HEK293 (cell line): Measurements from ENCODE around the gene GTF3C1.

Experiments
- CTCF ChIA-PET: fragments of 350-600 bp; formaldehyde crosslinking; extraction: SDS; loops from one replicate; lab custom pipeline; 2021; ENCODE audit warnings: antibody characterized with exemption; lab: Yijun Ruan, JAX
- POLR2A ChIA-PET: fragments of 300-600 bp; formaldehyde crosslinking; extraction: SDS; loops from one replicate; lab custom pipeline; 2020; ENCODE audit warnings: antibody characterized with exemption, inconsistent platforms; lab: Yijun Ruan, JAX
- H3K27ac ChIP-seq: fragments of 200-500 bp; sonication (Bioruptor generic); 2 replicates; pipeline ENCODE4 v1.5.1; 2014; ENCODE audit warnings: low read depth, low read length, control low read depth, inconsistent platforms; ENCODE audit errors: extremely low read depth
- H3K36me3 ChIP-seq, 2 experiments: fragments of 200-500 bp in 1 of 2; sonication (Bioruptor generic) in 1 of 2; 1 replicate in 1 of 2; 2 replicates in 1 of 2; pipeline ENCODE4 v1.5.1; 2014 to 2017; ENCODE audit warnings: inconsistent platforms in 2 of 2, low read length in 2 of 2; ENCODE audit not compliant: control insufficient read depth in 2 of 2, insufficient read depth in 1 of 2
- H3K4me1 ChIP-seq: fragments of 200-500 bp; sonication (Bioruptor generic); 2 replicates; pipeline ENCODE4 v1.5.1; 2014; ENCODE audit warnings: mild to moderate bottlenecking, low read length, inconsistent platforms; ENCODE audit not compliant: control insufficient read depth, insufficient read depth
- H3K4me3 ChIP-seq: 2 replicates; pipeline ENCODE4 v1.5.1; 2011; ENCODE audit warnings: low read depth, mild to moderate bottlenecking, control low read depth, low read length, moderate library complexity
- H3K9me3 ChIP-seq: fragments of 200-500 bp; sonication (Bioruptor generic); 2 replicates; pipeline ENCODE4 v1.5.1; 2014; ENCODE audit warnings: low read depth, low read length, inconsistent platforms; ENCODE audit not compliant: control insufficient read depth, insufficient read depth
- KLF16 ChIP-seq: fragments of 450-650 bp; formaldehyde crosslinking; IDR thresholded peaks from 2 replicates; pipeline ENCODE4 v1.5.1; 2017; ENCODE audit warnings: missing biosample characterization, missing genetic modification characterization
- KLF7 ChIP-seq: fragments of 450-650 bp; formaldehyde crosslinking; IDR thresholded peaks from 2 replicates; pipeline ENCODE4 v1.5.1; 2016; ENCODE audit warnings: missing biosample characterization, missing genetic modification characterization, borderline replicate concordance
- OSR2 ChIP-seq: fragments of 450-650 bp; formaldehyde crosslinking; IDR thresholded peaks from 2 replicates; pipeline ENCODE4 v1.5.1; 2016; ENCODE audit warnings: missing biosample characterization, missing genetic modification characterization
- SALL2 ChIP-seq: fragments of 450-650 bp; formaldehyde crosslinking; IDR thresholded peaks from 2 replicates; pipeline ENCODE4 v1.5.0; 2017; ENCODE audit warnings: missing biosample characterization, mild to moderate bottlenecking, missing genetic modification characterization, borderline replicate concordance
- SCRT2 ChIP-seq: fragments of 450-650 bp; formaldehyde crosslinking; IDR thresholded peaks from 2 replicates; pipeline ENCODE4 v1.5.1; 2016; ENCODE audit warnings: missing biosample characterization, missing genetic modification characterization
- SP3 ChIP-seq: fragments of 450-650 bp; formaldehyde crosslinking; IDR thresholded peaks from 2 replicates; pipeline ENCODE4 v1.5.1; 2016; ENCODE audit warnings: missing biosample characterization, missing genetic modification characterization
- TCF7L2 ChIP-seq: IDR thresholded peaks from 2 replicates; pipeline ENCODE4 v1.6.1; 2011; ENCODE audit warnings: low read depth, mild to moderate bottlenecking, inconsistent platforms, low read length, moderate library complexity, borderline replicate concordance
- YY1 ChIP-seq: fragments of 450-650 bp; formaldehyde crosslinking; IDR thresholded peaks from 2 replicates; pipeline ENCODE4 v1.5.1; 2018; ENCODE audit warnings: missing biosample characterization, missing genetic modification characterization
- ZBTB21 ChIP-seq: fragments of 450-650 bp; formaldehyde crosslinking; IDR thresholded peaks from 2 replicates; pipeline ENCODE4 v1.5.1; 2017; ENCODE audit warnings: missing biosample characterization, missing genetic modification characterization
- ZBTB8A ChIP-seq: fragments of 450-650 bp; formaldehyde crosslinking; IDR thresholded peaks from 2 replicates; pipeline ENCODE4 v1.5.1; 2016; ENCODE audit warnings: missing biosample characterization, missing genetic modification characterization
- ZNF121 ChIP-seq: fragments of 450-650 bp; formaldehyde crosslinking; IDR thresholded peaks from 2 replicates; pipeline ENCODE4 v1.5.1; 2016; ENCODE audit warnings: missing biosample characterization, missing genetic modification characterization
- ZNF48 ChIP-seq: fragments of 450-650 bp; formaldehyde crosslinking; IDR thresholded peaks from 2 replicates; pipeline ENCODE4 v1.5.1; 2016; ENCODE audit warnings: missing biosample characterization, missing genetic modification characterization
- ZNF530 ChIP-seq: fragments of 450-650 bp; formaldehyde crosslinking; IDR thresholded peaks from 2 replicates; pipeline ENCODE4 v1.5.1; 2016; ENCODE audit warnings: low read depth, missing biosample characterization, missing genetic modification characterization
- ZNF558 ChIP-seq: fragments of 450-650 bp; formaldehyde crosslinking; IDR thresholded peaks from 2 replicates; pipeline ENCODE4 v1.5.1; 2016; ENCODE audit warnings: missing biosample characterization, missing genetic modification characterization
- ZNF561 ChIP-seq: fragments of 450-650 bp; IDR thresholded peaks from 2 replicates; pipeline ENCODE4 v1.5.1; 2018; ENCODE audit warnings: missing biosample characterization, missing genetic modification characterization, borderline replicate concordance
- ZNF610 ChIP-seq: fragments of 450-650 bp; formaldehyde crosslinking; IDR thresholded peaks from 2 replicates; pipeline ENCODE4 v1.5.1; 2016; ENCODE audit warnings: missing biosample characterization, missing genetic modification characterization, borderline replicate concordance
- ZNF621 ChIP-seq: fragments of 450-650 bp; formaldehyde crosslinking; IDR thresholded peaks from 2 replicates; pipeline ENCODE4 v1.5.1; 2017; ENCODE audit warnings: missing biosample characterization, missing genetic modification characterization
- TF ChIP-seq, protein P1 (sequence below): fragments of 450-650 bp; IDR thresholded peaks from 2 replicates; pipeline ENCODE4 v1.5.1; 2018; ENCODE audit warnings: missing biosample characterization, missing genetic modification characterization
- TF ChIP-seq, protein P2 (sequence below): fragments of 450-650 bp; formaldehyde crosslinking; IDR thresholded peaks from 2 replicates; pipeline ENCODE4 v1.5.1; 2016; ENCODE audit warnings: missing biosample characterization, missing genetic modification characterization, low read depth
- TF ChIP-seq, protein P3 (sequence below): fragments of 450-650 bp; formaldehyde crosslinking; IDR thresholded peaks from 2 replicates; pipeline ENCODE4 v1.5.1; 2016; ENCODE audit warnings: missing biosample characterization, missing genetic modification characterization
- TF ChIP-seq, protein P4 (sequence below): fragments of 450-650 bp; IDR thresholded peaks from 2 replicates; pipeline ENCODE4 v1.5.1; 2018; ENCODE audit warnings: missing biosample characterization, mild to moderate bottlenecking, missing genetic modification characterization

GTF3C1 gene

DNA sequence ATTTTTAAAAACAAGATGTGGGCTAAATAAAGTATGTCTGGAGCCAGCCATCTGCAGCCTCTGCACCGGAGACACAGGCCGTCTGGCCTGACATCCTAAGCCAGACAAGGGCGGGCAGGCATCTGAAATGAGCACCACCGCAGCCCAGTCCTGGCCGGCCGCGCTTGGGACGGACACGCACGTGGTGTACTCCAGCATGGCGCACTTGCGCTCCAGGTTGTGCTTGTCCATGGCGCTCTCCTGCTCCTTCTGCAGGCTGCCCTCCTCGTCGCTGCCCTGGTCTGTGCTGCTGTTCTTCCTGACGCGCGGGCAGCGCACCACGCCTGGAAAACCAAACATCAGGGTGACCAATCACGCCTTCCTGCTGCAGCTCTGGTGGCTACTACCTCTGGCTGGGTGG is 60.3 kb downstream of the GTF3C1 start:
- Histone ChIP-seq H3K27ac (no peak overlapping the region), H3K4me3 (no peak overlapping the region), H3K36me3 (peaks cover 19 to 98% of the 10 kb centered on the region in 2 experiments), H3K4me1 (no peaks in the 10 kb centered on the region), H3K9me3 (no peaks in the 10 kb centered on the region)
- POLR2A ChIA-PET, result no interaction called here
- CTCF ChIA-PET, result no interaction called here
- TF ChIP-seq ZNF530 (tag by site-specific recombination) (no peak), SCRT2 (tag by site-specific recombination) (no peak), KLF16 (no peak), ZBTB8A (tag by site-specific recombination) (no peak), YY1 (tag by site-specific recombination) (no peak), ZNF621 (tag by site-specific recombination) (no peak), KLF7 (tag by site-specific recombination) (no peak), ZNF48 (tag by site-specific recombination) (no peak), ZNF561 (no peak), ZBTB21 (tag by site-specific recombination) (no peak), ZNF121 (tag by site-specific recombination) (no peak), SP3 (tag by site-specific recombination) (no peak), TCF7L2 (no peak), OSR2 (tag by site-specific recombination) (no peak), ZNF610 (no peak), SALL2 (tag by site-specific recombination) (no peak)
- TF ChIP-seq, protein P1, sequence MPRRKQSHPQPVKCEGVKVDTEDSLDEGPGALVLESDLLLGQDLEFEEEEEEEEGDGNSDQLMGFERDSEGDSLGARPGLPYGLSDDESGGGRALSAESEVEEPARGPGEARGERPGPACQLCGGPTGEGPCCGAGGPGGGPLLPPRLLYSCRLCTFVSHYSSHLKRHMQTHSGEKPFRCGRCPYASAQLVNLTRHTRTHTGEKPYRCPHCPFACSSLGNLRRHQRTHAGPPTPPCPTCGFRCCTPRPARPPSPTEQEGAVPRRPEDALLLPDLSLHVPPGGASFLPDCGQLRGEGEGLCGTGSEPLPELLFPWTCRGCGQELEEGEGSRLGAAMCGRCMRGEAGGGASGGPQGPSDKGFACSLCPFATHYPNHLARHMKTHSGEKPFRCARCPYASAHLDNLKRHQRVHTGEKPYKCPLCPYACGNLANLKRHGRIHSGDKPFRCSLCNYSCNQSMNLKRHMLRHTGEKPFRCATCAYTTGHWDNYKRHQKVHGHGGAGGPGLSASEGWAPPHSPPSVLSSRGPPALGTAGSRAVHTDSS, result no peak
- TF ChIP-seq, protein P2, sequence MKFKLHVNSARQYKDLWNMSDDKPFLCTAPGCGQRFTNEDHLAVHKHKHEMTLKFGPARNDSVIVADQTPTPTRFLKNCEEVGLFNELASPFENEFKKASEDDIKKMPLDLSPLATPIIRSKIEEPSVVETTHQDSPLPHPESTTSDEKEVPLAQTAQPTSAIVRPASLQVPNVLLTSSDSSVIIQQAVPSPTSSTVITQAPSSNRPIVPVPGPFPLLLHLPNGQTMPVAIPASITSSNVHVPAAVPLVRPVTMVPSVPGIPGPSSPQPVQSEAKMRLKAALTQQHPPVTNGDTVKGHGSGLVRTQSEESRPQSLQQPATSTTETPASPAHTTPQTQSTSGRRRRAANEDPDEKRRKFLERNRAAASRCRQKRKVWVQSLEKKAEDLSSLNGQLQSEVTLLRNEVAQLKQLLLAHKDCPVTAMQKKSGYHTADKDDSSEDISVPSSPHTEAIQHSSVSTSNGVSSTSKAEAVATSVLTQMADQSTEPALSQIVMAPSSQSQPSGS (tag by site-specific recombination), result no peak
- TF ChIP-seq, protein P3, sequence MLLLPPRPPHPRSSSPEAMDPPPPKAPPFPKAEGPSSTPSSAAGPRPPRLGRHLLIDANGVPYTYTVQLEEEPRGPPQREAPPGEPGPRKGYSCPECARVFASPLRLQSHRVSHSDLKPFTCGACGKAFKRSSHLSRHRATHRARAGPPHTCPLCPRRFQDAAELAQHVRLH (tag by site-specific recombination), result no peak
- TF ChIP-seq, protein P4, sequence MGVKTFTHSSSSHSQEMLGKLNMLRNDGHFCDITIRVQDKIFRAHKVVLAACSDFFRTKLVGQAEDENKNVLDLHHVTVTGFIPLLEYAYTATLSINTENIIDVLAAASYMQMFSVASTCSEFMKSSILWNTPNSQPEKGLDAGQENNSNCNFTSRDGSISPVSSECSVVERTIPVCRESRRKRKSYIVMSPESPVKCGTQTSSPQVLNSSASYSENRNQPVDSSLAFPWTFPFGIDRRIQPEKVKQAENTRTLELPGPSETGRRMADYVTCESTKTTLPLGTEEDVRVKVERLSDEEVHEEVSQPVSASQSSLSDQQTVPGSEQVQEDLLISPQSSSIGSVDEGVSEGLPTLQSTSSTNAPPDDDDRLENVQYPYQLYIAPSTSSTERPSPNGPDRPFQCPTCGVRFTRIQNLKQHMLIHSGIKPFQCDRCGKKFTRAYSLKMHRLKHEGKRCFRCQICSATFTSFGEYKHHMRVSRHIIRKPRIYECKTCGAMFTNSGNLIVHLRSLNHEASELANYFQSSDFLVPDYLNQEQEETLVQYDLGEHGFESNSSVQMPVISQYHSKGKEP (tag by site-specific recombination), result no peak

DNA sequence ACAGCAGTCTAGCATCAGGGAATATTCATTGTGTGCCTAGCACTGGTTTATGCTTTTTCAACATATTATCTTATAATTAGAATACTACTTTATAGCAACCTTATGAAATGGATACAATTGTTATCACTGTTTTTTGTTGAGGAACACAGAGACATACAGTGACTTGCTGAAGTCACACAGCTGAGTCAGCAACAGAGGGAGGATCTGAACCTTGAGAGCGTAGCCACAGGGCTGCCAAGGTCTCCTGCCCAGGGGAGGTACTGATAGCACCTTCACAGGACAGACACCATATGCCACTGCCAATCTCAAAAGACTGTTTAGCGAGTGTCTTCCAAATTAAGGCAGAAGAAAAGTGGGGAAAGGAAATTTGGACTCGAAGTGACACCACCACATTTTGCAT is 63.0 kb downstream of the GTF3C1 start:
- Histone ChIP-seq H3K27ac (no peak overlapping the region), H3K36me3 (peaks cover 6 to 100% of the 10 kb centered on the region in 2 experiments; a peak in 2 of 3 replicates), H3K9me3 (no peaks in the 10 kb centered on the region), H3K4me3 (no peak overlapping the region), H3K4me1 (no peaks in the 10 kb centered on the region)
- TF ChIP-seq ZNF558 (tag by site-specific recombination), result no peak
- ChIA-PET POLR2A (no interaction called here), CTCF (no interaction called here)
